H9 (cell line): ENCODE data around the gene F5. TPM values are rescaled to one million over a fixed set of nuclear protein-coding genes. Genes with fewer than 3 reads are reported as not detected.

ENCODE experiments used
- DNase-seq: peaks from one replicate; pipeline ENCODE4 v3.0.0-alpha.2; 2017
- H2AFZ ChIP-seq: one replicate; pipeline ENCODE4 v1.6.1; 2013; ENCODE audit warnings: mild to moderate bottlenecking, low read length, control low read depth, moderate library complexity
- H2AK5ac ChIP-seq: 2 replicates; pipeline ENCODE4 v1.6.1; 2013; ENCODE audit warnings: low read length, control low read depth, mixed read lengths; ENCODE audit not compliant: insufficient read length
- H2BK120ac ChIP-seq: one replicate; pipeline ENCODE4 v1.6.1; 2013; ENCODE audit warnings: low read depth, mild to moderate bottlenecking, low read length, control low read depth, inconsistent platforms; ENCODE audit not compliant: poor library complexity, severe bottlenecking
- H2BK12ac ChIP-seq: 2 replicates; pipeline ENCODE4 v1.6.1; 2013; ENCODE audit warnings: low read length, control low read depth, mixed read lengths, low read depth; ENCODE audit not compliant: insufficient read length
- H2BK15ac ChIP-seq: 2 replicates; pipeline ENCODE4 v1.6.1; 2013; ENCODE audit warnings: low read depth, low read length, control low read depth
- H2BK20ac ChIP-seq: one replicate; pipeline ENCODE4 v1.6.1; 2013; ENCODE audit warnings: low read depth, mild to moderate bottlenecking, low read length, control low read depth, inconsistent platforms; ENCODE audit not compliant: poor library complexity, severe bottlenecking
- H2BK5ac ChIP-seq: 2 replicates; pipeline ENCODE4 v1.6.1; 2013; ENCODE audit warnings: low read length, control low read depth, mixed read lengths; ENCODE audit not compliant: insufficient read length
- H3K14ac ChIP-seq: 2 replicates; pipeline ENCODE4 v1.6.1; 2013; ENCODE audit warnings: low read length, control low read depth; ENCODE audit not compliant: insufficient read depth
- H3K18ac ChIP-seq: 2 replicates; pipeline ENCODE4 v1.6.1; 2013; ENCODE audit warnings: low read depth, mild to moderate bottlenecking, mixed read lengths, low read length, control low read depth; ENCODE audit not compliant: insufficient read length
- H3K23ac ChIP-seq: 2 replicates; pipeline ENCODE4 v1.6.1; 2013; ENCODE audit warnings: low read length, control low read depth, mixed read lengths, low read depth; ENCODE audit not compliant: insufficient read length
- H3K23me2 ChIP-seq: 2 replicates; pipeline ENCODE4 v1.6.1; 2013; ENCODE audit warnings: low read depth, mild to moderate bottlenecking, mixed read lengths, low read length, control low read depth; ENCODE audit not compliant: insufficient read length, poor library complexity, severe bottlenecking
- H3K27ac ChIP-seq: 2 replicates; pipeline ENCODE4 v1.5.1; 2013; ENCODE audit warnings: low read length, control low read depth, mixed read lengths, low read depth; ENCODE audit not compliant: insufficient read length
- H3K27me3 ChIP-seq: 2 replicates; pipeline ENCODE4 v1.6.1; 2013; ENCODE audit warnings: low read length, control low read depth, inconsistent platforms; ENCODE audit not compliant: insufficient read depth
- H3K4ac ChIP-seq: 2 replicates; pipeline ENCODE4 v1.6.1; 2013; ENCODE audit warnings: low read depth, mild to moderate bottlenecking, control low read depth, inconsistent platforms, low read length, moderate library complexity
- H3K4me1 ChIP-seq: 2 replicates; pipeline ENCODE4 v1.6.1; 2013; ENCODE audit warnings: low read length, control low read depth, inconsistent platforms; ENCODE audit not compliant: insufficient read depth
- H3K4me2 ChIP-seq: 2 replicates; pipeline ENCODE4 v1.6.1; 2013; ENCODE audit warnings: low read length, control low read depth, mixed read lengths; ENCODE audit not compliant: insufficient read length, insufficient read depth
- H3K56ac ChIP-seq: 2 replicates; pipeline ENCODE4 v1.6.1; 2013; ENCODE audit warnings: low read depth, mild to moderate bottlenecking, mixed read lengths, low read length, control low read depth; ENCODE audit not compliant: insufficient read length
- H3K79me1 ChIP-seq: 2 replicates; pipeline ENCODE4 v1.6.1; 2013; ENCODE audit warnings: low read depth, mild to moderate bottlenecking, moderate library complexity, low read length, control low read depth, inconsistent platforms; ENCODE audit not compliant: insufficient read depth, poor library complexity, severe bottlenecking
- H3K79me2 ChIP-seq: 2 replicates; pipeline ENCODE4 v1.6.1; 2013; ENCODE audit warnings: low read length, control low read depth, inconsistent platforms; ENCODE audit not compliant: insufficient read depth
- H3K9ac ChIP-seq: 2 replicates; pipeline ENCODE4 v1.6.1; 2013; ENCODE audit warnings: low read length, control low read depth, mixed read lengths; ENCODE audit not compliant: insufficient read length; ENCODE audit errors: extremely low read depth
- H3K9me3 ChIP-seq: one replicate; pipeline ENCODE4 v1.6.1; 2013; ENCODE audit warnings: low read depth, low read length, inconsistent platforms; ENCODE audit not compliant: control insufficient read depth
- H3T11ph ChIP-seq: one replicate; pipeline ENCODE4 v1.6.1; 2013; ENCODE audit warnings: mild to moderate bottlenecking, low read length, control low read depth, inconsistent platforms
- H4K20me1 ChIP-seq: one replicate; pipeline ENCODE4 v1.6.1; 2013; ENCODE audit not compliant: control insufficient read depth, insufficient read length, insufficient read depth
- H4K5ac ChIP-seq: 2 replicates; pipeline ENCODE4 v1.6.1; 2013; ENCODE audit warnings: low read depth, mild to moderate bottlenecking, mixed read lengths, low read length, control low read depth; ENCODE audit not compliant: insufficient read length
- H4K8ac ChIP-seq: replicated peaks from 2 replicates; pipeline ENCODE4 v1.6.1; 2013; ENCODE audit warnings: low read length, control low read depth, mixed read lengths, low read depth; ENCODE audit not compliant: insufficient read length
- H4K91ac ChIP-seq: 2 replicates; pipeline ENCODE4 v1.6.1; 2013; ENCODE audit warnings: low read depth, mild to moderate bottlenecking, moderate library complexity, mixed read lengths, low read length, control low read depth; ENCODE audit not compliant: insufficient read length
- H3K27ac Mint-ChIP-seq, 3 experiments: 2 replicates in 2 of 3; 3 replicates in 1 of 3; pipeline ENCODE4 v1.8.0; 2020 to 2021; ENCODE audit warnings: mixed read lengths in 3 of 3, mild to moderate bottlenecking in 1 of 3, moderate library complexity in 1 of 3
- H3K27me3 Mint-ChIP-seq: 2 replicates; pipeline ENCODE4 v1.8.0; 2021; ENCODE audit warnings: low read depth, mild to moderate bottlenecking, moderate library complexity, mixed read lengths
- H3K36me3 Mint-ChIP-seq, 3 experiments: 2 replicates in 2 of 3; 3 replicates in 1 of 3; pipeline ENCODE4 v1.8.0; 2020 to 2021; ENCODE audit warnings: low read depth in 3 of 3, mixed read lengths in 3 of 3; ENCODE audit not compliant: insufficient read depth in 1 of 3
- H3K4me1 Mint-ChIP-seq, 2 experiments: 2 replicates each; pipeline ENCODE4 v1.8.0; 2020; ENCODE audit warnings: mixed read lengths in 2 of 2
- H3K4me3 Mint-ChIP-seq, 2 experiments: 2 replicates in 1 of 2; 3 replicates in 1 of 2; pipeline ENCODE4 v1.8.0; 2020 to 2021; ENCODE audit warnings: mild to moderate bottlenecking in 2 of 2, mixed read lengths in 2 of 2, moderate library complexity in 1 of 2
- H3K9me3 Mint-ChIP-seq, 2 experiments: 2 replicates in 1 of 2; 3 replicates in 1 of 2; pipeline ENCODE4 v1.8.0; 2020; ENCODE audit warnings: mild to moderate bottlenecking in 2 of 2, mixed read lengths in 2 of 2, moderate library complexity in 1 of 2
- CTCF ChIP-seq: fragments of 200-600 bp; sonication (generic); conservative IDR thresholded peaks from 3 replicates; pipeline ENCODE4 v1.8.0; 2021; ENCODE audit warnings: antibody characterized with exemption, mild to moderate bottlenecking
- WGBS: extraction: QIAGEN DNeasy Blood & Tissue Kit; methylation state at CpG from one replicate; pipeline ENCODE4 v1.1.7; 2013; ENCODE audit warnings: missing lambda C conversion rate, low lambda C conversion rate, mixed read lengths; ENCODE audit not compliant: insufficient read length; ENCODE audit errors: extremely low coverage; 5-methylcytosine and 5-hydroxymethylcytosine counted together
- total RNA-seq: library from RNA; stranded (reverse); gene quantifications from 2 replicates; pipeline ENCODE4 v1.2.1, GENCODE V29; 2021

The F5 gene
- total RNA-seq, 1 experiment from 2014 or later = 0.04 TPM

GRCh38 chr1:169584483-169585144, 1.7 kb downstream of the F5 start:
- no peaks in the 10 kb centered on the region for H3K23me2 ChIP-seq
- no peak overlapping the region for H3K4ac ChIP-seq
- no peak overlapping the region for H2BK15ac ChIP-seq
- Mint-ChIP-seq H3K9me3 (no peaks in the 10 kb centered on the region), H3K4me3 (no peak overlapping the region), H3K4me1 (peaks cover 8% of the 10 kb centered on the region in 2 experiments; a peak in 2 of 4 replicates), H3K27me3 (peaks cover 11% of the 10 kb centered on the region), H3K27ac (no peak overlapping the region), H3K36me3 (no peaks in the 10 kb centered on the region)
- no peaks in the 10 kb centered on the region for H3K4me1 ChIP-seq
- H4K5ac ChIP-seq = no peak overlapping the region
- H3T11ph ChIP-seq = no peak overlapping the region
- TF ChIP-seq CTCF = no peak
- H4K20me1 ChIP-seq = no peaks in the 10 kb centered on the region
- H2BK20ac ChIP-seq = no peak overlapping the region
- H3K14ac ChIP-seq = no peak overlapping the region
- H3K56ac ChIP-seq = no peak overlapping the region
- H3K9me3 ChIP-seq = no peaks in the 10 kb centered on the region
- H3K79me1 ChIP-seq = no peaks in the 10 kb centered on the region
- no peak overlapping the region for H3K4me2 ChIP-seq
- no peak overlapping the region for H4K8ac ChIP-seq
- no peak overlapping the region for H3K23ac ChIP-seq
- no peak overlapping the region for H3K18ac ChIP-seq
- no peak overlapping the region for H4K91ac ChIP-seq
- no peaks in the 10 kb centered on the region for H3K27me3 ChIP-seq
- H2AFZ ChIP-seq = no peak overlapping the region
- H2BK5ac ChIP-seq = no peak overlapping the region
- no peak overlapping the region for H3K27ac ChIP-seq
- no peak overlapping the region for H3K9ac ChIP-seq
- no peak overlapping the region for H2AK5ac ChIP-seq
- no peak for DNase-seq
- no peaks in the 10 kb centered on the region for H3K79me2 ChIP-seq
- no peak overlapping the region for H2BK12ac ChIP-seq
- H2BK120ac ChIP-seq = no peak overlapping the region
- no CpG with 5 or more reads among the region's 4 CpGs for WGBS
